HG03196 (cell line): ENCODE data around the gene GDI2.
"Not testable (repeated sequence)": the region's sequence is repeated elsewhere in the genome, so short reads cannot be mapped to it uniquely, and the experiment has no call there.

ENCODE experiments used
- ATAC-seq: cut with Tn5 transposase; IDR thresholded peaks from one replicate; pipeline ENCODE4 v1.9.1; 2021; ENCODE audit not compliant: unreplicated experiment

GDI2 gene

DNA sequence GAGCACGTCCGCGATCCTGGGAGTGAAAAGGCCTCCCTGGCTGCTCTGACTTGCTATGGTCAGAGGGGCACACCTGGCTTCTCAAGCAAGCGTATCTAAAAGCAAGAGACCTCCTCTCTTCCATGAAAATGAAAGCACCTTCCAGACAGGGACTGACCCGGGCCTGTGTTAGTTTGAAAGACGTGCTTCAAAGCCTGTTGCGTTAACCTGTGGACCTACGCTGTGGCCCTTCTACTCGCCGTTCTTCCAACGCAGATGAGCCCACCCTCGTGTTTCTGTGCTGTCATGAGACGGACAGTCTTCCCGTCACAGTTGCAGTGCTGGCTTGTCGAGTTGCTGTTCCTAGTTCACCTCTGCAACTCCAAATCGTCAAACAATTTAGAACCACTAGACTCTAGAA is 15.5 kb upstream of the GDI2 start:
- ATAC-seq, result no peak

DNA sequence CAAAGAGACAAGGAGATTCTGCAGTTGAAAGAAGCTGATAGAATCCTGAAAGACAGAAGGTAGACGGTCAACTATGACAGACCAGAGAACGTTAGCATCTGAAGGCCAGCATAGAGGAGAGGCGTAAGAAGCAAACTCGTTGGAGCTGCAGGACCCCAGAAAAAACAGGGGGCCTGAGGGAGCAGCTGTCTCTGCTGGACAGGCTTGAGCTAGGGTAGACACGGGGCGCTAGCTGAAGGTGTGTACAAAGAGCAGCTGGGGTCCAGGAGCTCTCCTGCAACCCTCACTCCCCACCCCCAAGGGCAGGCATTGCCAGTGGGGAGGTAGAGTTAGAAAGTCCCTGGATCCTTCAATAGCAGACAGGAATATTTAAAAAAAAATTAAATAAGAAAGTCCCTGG is 14.6 kb upstream of the GDI2 start:
- ATAC-seq, result no peak

- ATAC-seq, result not testable (repeated sequence)
These were observed 13.3 kb upstream of the GDI2 start for GRCh38 chr10:5826511-5826910.

DNA sequence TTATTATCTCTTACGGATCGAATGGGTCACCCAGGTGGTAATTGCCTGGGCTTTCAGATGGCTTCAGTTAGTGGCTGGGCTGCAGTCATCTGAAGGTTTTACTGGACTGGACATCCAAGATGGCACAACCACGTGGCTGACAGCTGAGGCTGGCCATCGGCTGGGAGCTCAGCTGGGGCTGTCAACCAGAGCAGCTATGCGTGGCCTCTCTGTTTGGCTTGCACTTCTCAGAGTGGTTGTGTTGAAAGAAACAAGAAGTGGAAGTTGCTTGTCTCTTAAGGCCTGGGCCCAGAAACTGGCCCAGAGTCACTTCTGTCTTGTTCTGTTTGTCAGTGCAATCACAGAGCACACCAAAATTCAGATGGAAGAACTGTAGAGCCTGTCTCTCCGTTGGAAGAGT is 5.7 kb upstream of the GDI2 start:
- ATAC-seq, result no peak

DNA sequence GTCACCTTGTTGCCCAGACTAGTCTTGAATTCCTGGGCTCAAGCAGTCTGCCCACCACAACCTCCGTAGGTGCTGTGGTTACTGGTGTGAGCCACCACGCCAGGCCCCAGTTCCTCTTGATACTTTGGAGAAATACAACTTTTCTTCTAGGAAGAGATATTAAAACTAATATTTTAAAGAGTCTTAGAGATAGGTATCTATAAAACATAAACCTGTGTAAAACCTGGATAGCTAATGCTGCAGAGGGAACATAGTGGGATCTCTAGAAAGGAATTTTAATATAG is 4.8 kb upstream of the GDI2 start:
- ATAC-seq, result no peak

GRCh38 chr10:5817322-5818047 is 4.3 kb upstream of the GDI2 start:
- no peak for ATAC-seq

GRCh38 chr10:5816170-5816569 is 2.9 kb upstream of the GDI2 start:
- ATAC-seq, result no peak

GRCh38 chr10:5814110-5815107 is 1.2 kb upstream of the GDI2 start:
- ATAC-seq, result no peak

DNA sequence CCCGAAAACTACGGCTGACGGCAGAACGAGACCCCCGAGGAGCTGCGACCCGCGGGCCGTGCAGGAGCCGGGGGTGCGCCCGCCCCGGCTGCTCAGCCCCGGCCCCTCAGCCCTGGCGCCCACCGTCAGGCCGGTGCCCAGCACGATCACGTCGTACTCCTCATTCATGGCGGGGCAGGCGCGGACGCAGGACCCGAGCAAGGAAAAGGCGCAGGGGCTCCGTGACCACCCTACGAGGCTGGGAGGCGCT is 218 bp downstream of the GDI2 start:
- peak; percentile 20 for ATAC-seq

GRCh38 chr10:5812283-5813090 is 747 bp downstream of the GDI2 start:
- peak; percentile 28 for ATAC-seq

DNA sequence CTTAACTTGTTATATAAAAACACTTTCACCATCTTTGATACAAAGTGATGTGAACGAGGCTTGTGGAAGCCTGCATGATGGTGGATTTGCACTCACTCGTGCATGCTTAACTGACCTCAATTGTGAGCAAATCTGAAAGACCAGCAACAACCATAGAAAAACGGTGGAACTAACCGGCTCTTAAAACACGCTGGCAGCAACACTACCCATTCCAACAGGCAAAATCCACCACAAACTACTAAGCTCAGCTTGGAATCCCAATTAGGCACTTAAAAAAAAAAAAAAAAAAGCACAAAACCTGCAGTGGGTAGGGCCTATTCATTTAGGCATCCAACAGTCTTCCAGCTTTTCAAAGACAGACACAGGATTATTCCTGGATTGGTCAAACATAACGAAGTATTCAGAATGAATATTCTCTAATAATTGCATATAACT is 1.8 kb downstream of the GDI2 start:
- no peak for ATAC-seq

DNA sequence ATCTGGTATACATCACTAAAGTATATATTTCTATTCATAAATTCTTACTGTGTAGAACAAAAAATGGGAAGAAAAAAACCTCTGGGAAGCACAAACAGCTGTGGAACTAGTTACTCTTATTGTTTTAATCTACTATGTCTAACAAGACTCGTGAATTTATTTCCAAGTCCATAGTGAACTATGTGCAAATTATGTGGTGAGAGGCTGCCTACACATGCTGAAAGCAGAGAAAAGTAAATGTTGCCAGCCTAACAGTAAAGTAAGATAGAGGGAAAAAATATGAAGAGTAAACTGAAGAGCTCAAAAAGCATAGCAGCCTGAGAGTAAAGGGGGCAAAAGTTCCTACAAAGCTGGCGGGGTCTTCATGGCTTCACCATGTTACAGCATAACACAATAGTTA is 3.0 kb downstream of the GDI2 start:
- ATAC-seq, result no peak

GRCh38 chr10:5809527-5810154 is 3.6 kb downstream of the GDI2 start:
- ATAC-seq, result no peak

DNA sequence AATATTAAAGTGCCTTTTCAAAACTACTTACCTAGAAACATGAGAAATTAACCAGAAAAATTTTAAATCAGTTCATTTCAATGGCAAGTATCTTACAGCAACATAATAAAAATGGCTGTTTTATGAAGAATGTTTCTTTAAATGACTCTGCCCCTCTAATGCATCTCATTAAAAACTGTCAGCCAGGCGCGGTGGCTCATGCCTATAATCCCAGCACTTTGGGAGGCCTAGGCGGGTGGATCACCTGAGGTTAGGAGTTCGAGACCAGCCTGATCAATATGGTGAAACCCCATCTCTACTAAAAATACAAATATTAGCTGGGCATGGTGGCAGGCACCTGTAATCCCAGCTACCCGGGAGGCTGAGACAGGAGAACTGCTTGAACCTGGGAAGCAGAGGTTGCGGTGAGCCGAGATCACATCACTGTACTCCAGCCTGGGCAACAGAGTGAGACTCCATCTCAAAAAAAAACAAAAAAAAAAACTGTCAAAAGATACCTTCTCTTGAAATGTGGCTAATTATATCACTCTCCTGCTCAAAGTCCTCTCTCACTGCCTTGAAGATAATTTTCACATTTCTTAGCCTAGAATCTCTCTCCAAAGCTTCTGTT is 4.3 kb downstream of the GDI2 start:
- not testable (repeated sequence) for ATAC-seq

GRCh38 chr10:5806745-5807144 is 6.5 kb downstream of the GDI2 start:
- ATAC-seq, result no peak

DNA sequence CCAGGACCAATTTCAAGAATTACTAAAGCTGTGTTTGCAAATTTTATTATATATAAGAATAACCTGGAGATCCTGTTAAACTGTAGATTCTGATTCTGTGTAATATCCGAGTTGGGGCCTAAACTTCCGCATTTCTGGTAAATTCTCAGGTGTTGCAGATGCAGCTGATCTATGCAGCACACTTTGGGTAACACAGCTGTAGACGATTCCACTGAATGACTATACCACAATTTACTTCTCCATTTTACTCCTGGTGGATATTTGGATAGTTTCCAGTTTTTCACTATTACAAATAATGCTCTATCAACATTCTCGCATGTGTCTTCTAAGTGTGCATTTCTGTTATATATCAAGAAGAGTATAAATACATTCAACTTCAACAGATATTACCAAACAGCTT is 7.5 kb downstream of the GDI2 start:
- ATAC-seq, result no peak

GRCh38 chr10:5805260-5805659 is 8.0 kb downstream of the GDI2 start:
- ATAC-seq, result no peak

GRCh38 chr10:5804386-5804785 is 8.8 kb downstream of the GDI2 start:
- no peak for ATAC-seq

DNA sequence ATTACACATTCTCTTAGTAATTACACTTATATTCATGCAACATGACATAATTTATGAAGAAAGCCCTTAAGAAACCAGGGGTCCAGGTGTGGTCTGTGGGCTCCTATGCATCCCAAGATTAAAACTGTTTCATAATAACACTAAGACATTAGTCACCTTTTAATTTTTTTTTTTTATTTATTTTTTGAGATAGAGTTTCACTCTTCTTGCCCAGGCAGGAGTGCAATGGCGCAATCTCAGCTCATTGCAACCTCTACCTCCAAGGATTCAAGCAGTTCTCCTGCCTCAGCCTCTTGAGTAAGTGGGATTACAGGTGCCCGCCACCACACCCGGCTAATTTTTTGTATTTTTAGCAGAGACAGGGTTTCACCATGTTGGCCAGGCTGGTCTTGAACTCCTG is 12.5 kb downstream of the GDI2 start:
- no peak for ATAC-seq

DNA sequence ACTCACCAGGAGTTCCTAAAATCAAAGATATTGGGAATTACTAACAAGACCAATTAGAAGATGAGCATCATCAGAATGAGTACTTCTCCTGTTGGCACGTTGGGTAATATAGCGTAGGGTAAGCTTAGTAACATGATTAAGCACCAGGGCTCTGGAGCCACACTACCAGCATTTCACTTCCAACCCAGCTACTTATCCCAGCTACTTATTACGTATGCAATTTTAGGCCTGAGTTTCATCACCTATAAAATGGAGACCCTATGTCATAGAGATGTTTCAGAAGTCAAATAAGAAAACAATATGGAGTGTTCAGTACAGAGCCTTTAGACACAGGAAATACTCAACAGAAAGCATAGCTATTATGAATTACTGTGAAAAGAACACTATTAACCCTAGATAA is 19.0 kb downstream of the GDI2 start:
- no peak for ATAC-seq

GRCh38 chr10:5789626-5790025 is 23.6 kb downstream of the GDI2 start:
- ATAC-seq, result no peak
